ENCODE measurements around the gene ARHGEF7.
"Not testable (repeated sequence)": the region's sequence is repeated elsewhere in the genome, so short reads cannot be mapped to it uniquely, and the experiment has no call there.

Gene ARHGEF7

DNA sequence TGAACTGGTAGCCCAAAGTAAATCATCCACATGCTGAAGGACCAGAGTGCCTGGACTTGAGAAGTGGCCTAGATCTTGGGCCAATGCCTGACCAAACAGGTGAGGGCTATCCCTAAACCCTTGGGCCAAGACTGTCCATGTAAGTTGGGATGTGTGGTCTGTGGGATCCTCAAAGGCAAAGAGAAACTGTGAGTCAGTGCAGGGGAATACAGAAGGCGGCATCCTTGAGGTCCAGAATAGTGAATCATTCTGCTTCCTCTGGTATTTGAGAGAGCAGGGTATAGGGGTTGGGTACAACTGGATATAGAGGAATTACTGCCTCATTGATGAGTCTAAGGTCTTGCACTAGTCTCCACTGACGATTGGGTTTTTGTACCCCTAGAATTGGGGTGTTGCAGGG, 79.5 kb downstream of the ARHGEF7 start:
- not testable (repeated sequence) for DNase-seq (ENCODE audit: low read depth in 2 of 3, low spot score in 1 of 3)

DNA sequence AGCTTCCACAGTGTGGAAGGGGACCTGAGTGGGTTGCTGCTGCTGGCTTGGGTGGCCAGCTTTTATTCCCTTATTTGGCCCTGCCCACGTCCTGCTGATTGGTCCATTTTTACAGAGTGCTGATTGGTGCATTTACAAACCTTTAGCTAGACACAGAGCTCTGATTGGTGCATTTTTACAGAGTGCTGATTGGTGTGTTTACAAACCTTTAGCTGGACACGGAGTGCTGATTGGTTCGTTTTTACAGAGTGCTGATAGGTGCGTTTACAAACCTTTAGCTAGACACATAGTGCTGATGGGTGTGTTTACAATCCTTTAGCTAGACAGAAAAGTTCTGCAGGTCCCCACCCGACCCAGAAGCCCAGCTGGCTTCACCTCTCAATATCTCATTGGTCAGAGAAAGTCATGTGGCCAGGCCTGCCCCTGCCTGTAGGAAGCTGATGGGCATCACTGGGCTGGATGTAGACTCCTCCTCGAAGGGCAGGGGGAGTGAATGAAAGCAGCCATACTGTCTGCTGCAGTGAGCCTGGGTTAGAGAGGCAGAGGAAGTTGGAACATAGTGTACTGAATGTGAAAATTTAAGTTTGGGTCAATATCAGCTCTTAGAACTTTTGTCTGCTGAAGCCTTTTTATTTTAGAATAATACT, 83.7 kb downstream of the ARHGEF7 start:
- not testable (repeated sequence) for DNase-seq (ENCODE audit: low read depth in 2 of 3, low spot score in 1 of 3)

DNA sequence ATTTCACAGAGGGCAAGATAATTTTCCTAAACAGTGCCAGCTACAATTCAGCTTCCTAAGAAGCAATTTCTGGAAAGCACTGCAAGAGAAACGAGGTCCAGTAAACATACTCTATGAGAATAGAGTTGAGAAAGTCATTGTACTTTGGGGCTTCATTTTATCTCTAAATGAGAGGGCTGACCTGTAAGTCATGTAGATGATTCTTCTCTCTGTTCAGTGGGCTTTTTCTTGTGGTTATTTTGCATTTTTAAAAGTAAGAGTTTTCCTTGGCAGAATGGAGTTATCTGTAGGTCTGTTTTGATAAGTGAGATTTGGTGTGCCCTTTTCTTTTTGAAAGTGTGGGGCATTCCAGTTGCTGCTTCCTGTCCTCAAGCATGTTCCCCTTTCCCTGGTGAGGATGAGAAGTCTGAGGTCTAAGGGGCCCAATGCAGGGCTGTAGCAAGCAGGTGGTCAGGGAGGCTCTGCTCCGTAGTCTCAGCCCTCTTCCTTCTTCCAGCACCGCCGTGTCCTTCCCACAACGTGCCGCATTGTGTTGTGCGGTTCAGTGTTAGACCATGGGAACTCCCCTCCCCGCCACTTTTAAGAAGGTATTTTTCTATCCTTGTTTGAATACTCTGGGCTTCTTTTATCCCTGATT, 86.3 kb downstream of the ARHGEF7 start:
- DNase-seq (ENCODE audit: low read depth in 2 of 3, low spot score in 1 of 3), result no peak

DNA sequence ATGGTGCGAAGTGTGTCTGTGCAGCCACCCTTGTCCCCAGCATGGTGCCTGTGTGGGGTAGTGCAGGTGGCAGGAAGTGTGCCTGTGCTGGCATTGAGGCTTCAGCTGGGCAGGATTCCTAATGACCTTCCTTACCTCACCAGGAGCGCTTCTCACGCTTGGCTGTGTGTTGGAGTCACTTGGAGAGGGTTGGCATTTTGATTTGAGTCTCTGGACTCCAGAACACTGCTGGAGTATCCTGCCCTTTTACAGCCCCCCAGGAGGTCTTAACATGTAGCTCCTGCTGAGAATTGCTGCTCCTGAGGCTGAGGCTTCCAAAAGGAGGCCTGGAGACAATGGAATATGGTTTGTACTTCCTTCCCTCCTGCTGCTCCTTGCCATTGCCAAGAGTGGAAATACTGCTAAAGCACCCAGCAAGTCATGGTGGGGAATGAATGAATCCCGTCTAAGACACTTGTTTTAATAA, 87.1 kb downstream of the ARHGEF7 start:
- DNase-seq (ENCODE audit: low read depth in 2 of 3, low spot score in 1 of 3), result no peak

- no peak for DNase-seq (ENCODE audit: low read depth in 2 of 3, low spot score in 1 of 3)
These were observed 87.6 kb downstream of the ARHGEF7 start for GRCh38 chr13:111202745-111203144.

DNA sequence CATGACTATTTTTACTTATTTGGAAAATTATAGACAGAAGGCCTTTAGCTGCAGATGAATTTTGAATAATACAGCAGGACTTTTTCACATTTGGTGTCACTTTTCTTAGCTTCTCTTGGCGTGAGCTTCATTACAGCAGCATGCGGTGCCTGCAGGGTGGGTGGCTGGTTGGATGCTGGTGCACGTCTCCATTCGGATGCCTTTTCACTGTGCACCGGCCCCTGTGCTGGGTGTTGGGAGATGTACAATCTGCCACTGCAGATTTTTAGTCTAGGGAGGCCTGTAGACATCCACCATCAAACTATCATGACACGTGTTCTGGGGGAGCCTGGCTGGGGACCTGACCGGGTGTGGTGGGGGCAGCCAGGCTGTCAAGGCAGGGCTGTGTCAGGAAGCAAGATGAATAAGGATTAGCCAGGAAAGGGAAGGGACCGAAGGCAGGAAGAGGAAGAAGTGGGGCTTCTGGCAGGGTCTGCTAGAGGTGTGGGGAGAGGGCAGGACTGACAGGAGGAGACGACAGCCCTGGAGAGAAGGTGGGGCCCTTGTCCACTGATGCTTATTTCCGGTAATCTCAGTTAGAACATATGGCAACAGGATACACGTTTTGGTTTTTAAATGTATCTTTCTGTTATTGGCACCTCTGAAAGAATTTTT, 88.8 kb downstream of the ARHGEF7 start:
- DNase-seq (ENCODE audit: low read depth in 2 of 3, low spot score in 1 of 3), result no peak

- DNase-seq (ENCODE audit: low read depth in 2 of 3, low spot score in 1 of 3), result no peak
These were observed 89.5 kb downstream of the ARHGEF7 start for GRCh38 chr13:111204438-111205177.

DNA sequence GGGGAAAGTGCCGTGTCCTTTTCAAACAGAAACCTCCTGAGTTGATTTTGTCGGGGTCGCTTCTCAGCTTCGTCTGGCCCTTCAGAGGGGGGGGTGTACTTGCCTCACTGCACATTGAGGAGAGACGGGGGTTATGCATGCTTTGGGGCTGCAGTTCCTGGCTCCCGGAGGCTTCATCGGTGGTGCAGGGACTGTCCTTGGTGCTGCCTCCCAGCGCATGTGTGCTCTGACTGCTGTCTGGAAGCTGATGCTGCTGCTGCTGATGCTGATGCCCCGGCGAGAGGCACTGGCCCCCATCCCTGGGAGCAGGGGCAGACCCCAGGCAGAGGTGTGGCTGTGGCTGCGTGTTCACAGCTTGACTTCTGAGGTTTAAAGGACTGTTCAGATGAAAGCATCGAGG, 91.0 kb downstream of the ARHGEF7 start:
- DNase-seq (ENCODE audit: low read depth in 2 of 3, low spot score in 1 of 3), result no peak

DNA sequence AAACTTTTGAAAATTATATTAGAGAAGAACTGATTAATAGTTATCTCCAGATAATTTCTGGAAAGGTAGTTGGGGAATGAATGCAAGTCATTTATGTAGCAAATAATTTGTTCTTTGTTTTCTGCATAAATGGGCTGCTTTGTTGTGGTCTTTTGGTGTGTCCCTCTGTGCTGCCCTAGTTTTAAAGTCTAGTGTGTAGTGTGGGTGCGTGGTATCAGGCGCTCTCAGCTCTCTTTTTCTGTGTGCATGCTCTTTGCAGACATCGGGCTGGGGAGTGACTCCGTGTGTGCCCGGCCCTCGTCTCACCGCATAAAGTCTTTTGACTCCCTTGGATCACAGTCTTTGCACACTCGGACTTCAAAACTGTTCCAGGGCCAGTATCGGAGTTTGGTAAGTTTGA, 94.5 kb downstream of the ARHGEF7 start:
- no peak for DNase-seq (ENCODE audit: low read depth in 2 of 3, low spot score in 1 of 3)

GRCh38 chr13:111210091-111210490, 95.0 kb downstream of the ARHGEF7 start:
- no peak for DNase-seq (ENCODE audit: low read depth in 2 of 3, low spot score in 1 of 3)

DNA sequence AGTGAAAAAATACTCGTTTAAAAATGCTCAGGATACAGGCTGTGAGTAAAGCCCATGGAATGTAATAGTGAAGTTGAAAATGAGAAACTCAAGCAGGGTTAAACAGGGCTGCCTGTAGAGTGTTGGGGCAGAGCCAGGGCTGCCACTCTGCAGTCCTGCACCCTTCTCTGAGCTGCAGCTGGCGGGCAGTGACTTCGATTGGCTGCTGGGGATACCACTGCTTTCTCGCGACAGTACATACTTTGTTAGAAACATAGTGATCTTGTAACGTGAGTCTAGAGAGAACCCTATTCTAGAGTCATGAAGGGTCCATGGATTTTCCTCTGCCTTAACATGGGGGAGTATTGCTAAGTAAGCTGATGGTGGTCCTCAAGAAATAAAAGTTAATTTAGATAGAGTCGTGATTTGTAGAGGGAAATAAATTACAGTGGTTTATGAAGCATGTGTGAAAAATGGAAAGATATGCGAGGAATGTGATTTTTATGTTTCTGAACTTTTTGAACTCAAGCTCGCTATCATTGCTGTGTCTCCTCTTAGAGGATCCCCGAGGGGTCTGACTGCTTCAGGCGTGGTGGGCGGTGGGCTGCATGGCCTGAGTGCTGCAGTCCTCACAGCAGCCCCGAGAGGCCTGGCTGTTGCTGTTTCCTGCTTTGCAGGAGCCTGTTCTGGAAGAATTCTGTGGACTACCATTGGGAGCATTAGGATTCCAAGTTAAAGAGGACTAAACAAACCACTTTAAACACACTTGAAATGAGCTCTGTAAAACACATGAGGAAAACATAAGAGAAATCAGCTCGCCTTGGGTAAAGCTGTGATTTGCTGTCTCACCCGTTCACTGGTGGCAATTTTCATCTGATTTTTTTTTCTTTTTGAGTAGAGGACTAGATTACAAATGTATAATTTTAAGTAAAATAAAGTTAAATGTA, 95.7 kb downstream of the ARHGEF7 start:
- DNase-seq (ENCODE audit: low read depth in 2 of 3, low spot score in 1 of 3), result no peak

DNA sequence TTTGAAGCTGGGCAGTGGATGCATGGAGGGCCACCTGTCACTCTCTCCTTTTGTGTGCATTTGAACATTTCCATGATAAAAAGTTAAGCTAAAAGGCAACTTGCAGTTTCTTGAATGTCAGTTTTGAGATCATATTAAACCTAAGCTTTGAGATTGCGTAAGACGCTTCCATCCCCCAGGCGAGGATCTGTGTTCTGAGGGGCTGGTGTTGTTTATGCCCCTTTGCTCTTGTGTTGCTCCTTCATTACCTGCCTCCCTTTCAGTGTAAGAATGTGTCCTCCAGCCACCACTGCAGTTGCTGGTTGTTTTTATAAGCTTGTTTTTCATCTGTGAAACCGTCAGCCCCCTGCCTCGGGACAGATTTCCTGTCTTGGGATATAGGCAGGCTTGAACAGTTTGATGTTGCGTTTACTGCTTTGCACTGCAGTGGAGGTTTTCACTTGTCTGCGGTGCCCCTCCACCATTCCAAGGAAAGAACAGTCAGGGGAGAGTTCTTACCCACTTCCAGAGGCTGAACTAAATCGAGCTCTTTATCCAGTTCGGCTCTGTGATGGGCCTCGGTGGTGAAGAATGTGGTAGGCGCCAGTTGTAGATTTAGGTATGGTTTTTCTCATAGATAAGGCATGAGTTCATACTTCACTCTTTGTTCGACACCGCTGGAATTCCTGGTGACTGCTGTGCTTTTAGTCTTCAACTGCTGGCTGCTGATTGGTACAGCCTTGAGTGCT, 96.8 kb downstream of the ARHGEF7 start:
- DNase-seq (ENCODE audit: low read depth in 2 of 3, low spot score in 1 of 3), result no peak

- no peak for DNase-seq (ENCODE audit: low read depth in 2 of 3, low spot score in 1 of 3)
These were observed 97.4 kb downstream of the ARHGEF7 start for GRCh38 chr13:111212517-111212873.

DNA sequence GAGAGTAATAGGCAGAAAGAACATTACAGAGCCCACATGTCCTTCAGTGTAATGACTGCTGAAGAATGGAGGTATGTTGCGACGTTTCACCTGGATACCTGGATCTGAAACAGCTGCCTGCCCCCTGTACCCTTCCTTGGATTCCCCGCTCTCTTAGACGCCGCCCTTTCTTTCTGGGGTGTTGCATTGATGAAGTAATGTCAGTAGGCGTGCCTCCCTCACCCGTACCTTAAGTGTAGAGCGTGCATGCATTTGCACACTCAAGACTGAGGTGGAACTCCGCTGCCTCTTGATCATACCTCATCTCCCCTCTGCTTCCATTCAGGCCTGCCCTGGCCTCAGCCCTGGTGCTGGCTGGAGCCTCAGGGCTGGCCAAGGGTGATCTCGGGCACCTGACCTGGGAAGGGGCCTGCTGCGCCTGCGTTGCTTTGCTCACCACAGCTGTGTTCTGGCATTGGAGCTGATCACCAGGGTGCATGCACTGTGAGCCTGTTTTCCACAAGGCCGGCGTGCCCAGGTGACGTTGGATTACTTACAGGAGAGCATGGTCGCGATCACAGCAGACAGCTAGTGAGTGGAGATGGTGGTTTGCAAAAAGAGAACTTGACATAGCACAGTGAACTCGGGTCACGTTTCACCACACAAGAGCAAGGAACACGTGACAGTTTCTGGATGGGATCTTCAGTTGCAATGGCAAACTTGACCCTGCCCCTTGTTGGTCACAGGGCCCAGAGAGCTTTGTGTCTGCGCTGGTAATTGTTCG, 99.0 kb downstream of the ARHGEF7 start:
- no peak for DNase-seq (ENCODE audit: low read depth in 2 of 3, low spot score in 1 of 3)

- no peak for DNase-seq (ENCODE audit: low read depth in 2 of 3, low spot score in 1 of 3)
These were observed 100.3 kb downstream of the ARHGEF7 start for GRCh38 chr13:111215081-111216047.

DNA sequence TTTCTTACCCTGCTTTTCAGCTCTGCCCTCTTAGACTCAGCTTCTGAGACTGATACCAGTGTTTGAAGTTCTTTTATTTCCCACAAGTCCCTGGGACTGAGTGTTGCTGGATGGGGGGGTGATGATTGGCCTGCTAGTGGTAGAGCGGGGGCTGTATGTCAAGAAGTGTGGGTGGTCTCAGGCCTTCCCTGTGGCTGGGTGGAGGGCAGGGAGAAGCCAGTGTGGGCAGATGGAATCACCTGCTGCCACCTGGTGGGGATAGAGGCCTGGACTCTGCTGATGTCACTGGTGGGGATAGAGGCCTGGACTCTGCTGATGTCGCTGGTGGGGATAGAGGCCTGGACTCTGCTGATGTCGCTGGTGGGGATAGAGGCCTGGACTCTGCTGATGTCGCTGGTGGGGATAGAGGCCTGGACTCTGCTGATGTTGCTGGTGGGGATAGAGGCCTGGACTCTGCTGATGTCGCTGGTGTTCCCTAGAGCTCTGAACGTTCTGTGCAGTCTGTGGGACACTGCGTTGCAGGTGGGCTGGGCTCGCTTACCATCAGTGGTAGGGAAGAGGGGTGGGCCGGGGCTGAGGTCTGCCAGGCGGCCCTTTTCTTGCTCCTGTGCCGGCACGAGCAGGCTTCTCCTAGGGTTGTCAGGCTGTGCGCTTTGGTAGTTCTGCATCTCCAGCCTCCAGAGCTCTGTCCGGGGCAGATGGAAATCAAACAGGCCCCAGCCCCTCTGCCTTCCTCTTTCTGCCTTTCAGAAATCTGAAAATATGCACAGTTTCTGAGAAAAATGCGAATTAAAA, 101.3 kb downstream of the ARHGEF7 start:
- DNase-seq (ENCODE audit: low read depth in 2 of 3, low spot score in 1 of 3), result peak in 2 of 3 donors; percentile 6 to 12

DNA sequence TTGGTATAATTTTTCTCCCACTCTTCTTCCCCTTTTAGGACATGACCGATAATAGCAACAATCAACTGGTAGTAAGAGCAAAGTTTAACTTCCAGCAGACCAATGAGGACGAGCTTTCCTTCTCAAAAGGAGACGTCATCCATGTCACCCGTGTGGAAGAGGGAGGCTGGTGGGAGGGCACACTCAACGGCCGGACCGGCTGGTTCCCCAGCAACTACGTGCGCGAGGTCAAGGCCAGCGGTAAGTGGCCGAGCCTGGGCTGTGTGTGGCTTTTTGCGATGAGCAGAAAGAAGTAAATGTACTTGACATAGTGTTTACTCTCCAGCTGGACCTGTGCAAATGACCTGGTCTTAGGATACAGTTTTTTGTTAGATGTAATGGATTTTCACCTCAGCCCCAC, 102.5 kb downstream of the ARHGEF7 start:
- no peak for DNase-seq (ENCODE audit: low read depth in 2 of 3, low spot score in 1 of 3)
